Activated CD4-positive, alpha-beta T cell treated with anti-CD3 and anti-CD28 coated beads for 36 hours (primary cell): ENCODE results near the gene FAM72D. TPM values are rescaled to one million over a fixed set of nuclear protein-coding genes. Genes with fewer than 3 reads are reported as not detected.
A peak's percentile ranks its signal among the peaks of the same experiment; 100 is the strongest.
"Not testable (repeated sequence)": the region's sequence is repeated elsewhere in the genome, so short reads cannot be mapped to it uniquely, and the experiment has no call there.

Experiments
- ATAC-seq: fragments of 200-7000 bp; cut with Tn5 transposase; one replicate; pipeline ENCODE4 v1.10.0; 2021; ENCODE audit warnings: mild to moderate bottlenecking, moderate library complexity
- CTCF ChIA-PET: fragments of 350-600 bp; sonication (Branson Sonifier 250); formaldehyde crosslinking; loops from one replicate; lab custom pipeline; 2021; ENCODE audit warnings: antibody characterized with exemption; lab: Charles Lee
- POLR2A ChIA-PET: fragments of 350-600 bp; sonication (Branson Sonifier 250); formaldehyde crosslinking; loops from one replicate; lab custom pipeline; 2021; ENCODE audit warnings: antibody characterized with exemption, inconsistent platforms; lab: Charles Lee
- DNase-seq: peaks from one replicate; pipeline ENCODE4 v3.0.0-alpha.2; 2020
- H3K27ac Mint-ChIP-seq: one replicate; pipeline ENCODE4 v1.8.0; 2021; ENCODE audit warnings: mixed read lengths
- H3K27me3 Mint-ChIP-seq: one replicate; pipeline ENCODE4 v1.8.0; 2021; ENCODE audit warnings: mixed read lengths
- H3K36me3 Mint-ChIP-seq: one replicate; pipeline ENCODE4 v1.8.0; 2021; ENCODE audit warnings: low read depth, mixed read lengths
- H3K4me1 Mint-ChIP-seq: one replicate; pipeline ENCODE4 v1.8.0; 2021; ENCODE audit warnings: mixed read lengths
- H3K4me3 Mint-ChIP-seq: one replicate; pipeline ENCODE4 v1.8.0; 2021; ENCODE audit warnings: mild to moderate bottlenecking, moderate library complexity, mixed read lengths
- H3K9me3 Mint-ChIP-seq: one replicate; pipeline ENCODE4 v1.8.0; 2021; ENCODE audit warnings: low read depth, mixed read lengths
- intact Hi-C, 2 experiments: fragments of 100-400 bp; cut with DNase I in 1 of 2; cut with micrococcal nuclease in 1 of 2; formaldehyde crosslinking; loops; one replicate each; pipeline versions ENCODE4 v1.14.2 to v1.15.1; 2022 to 2024; cut with DNase I, micrococcal nuclease
- total RNA-seq, 2 experiments: library from RNA; stranded (reverse); gene quantifications; one replicate each; pipeline ENCODE4 v1.2.3, GENCODE V29; 2021

The FAM72D gene
- total RNA-seq, 2 experiments from 2014 or later = 25.9 to 33.0 TPM

DNA sequence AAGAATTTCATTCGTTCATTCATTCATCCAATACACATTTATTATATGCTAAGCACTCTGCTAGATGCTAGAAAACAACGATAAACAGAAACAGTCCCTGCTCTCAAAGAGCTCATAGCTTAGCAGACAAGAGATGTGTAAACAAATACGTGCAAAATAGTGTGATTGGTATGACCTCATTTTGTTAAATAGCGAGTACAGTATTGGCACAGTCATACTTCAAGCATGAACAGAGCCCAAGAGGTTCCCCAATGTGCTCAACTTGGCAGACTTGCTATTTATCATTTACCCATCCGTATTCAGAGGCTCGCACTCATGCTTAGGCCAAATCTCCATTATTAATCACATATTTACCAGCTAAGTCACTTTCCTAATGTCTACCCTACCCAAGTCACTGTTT, 24.2 kb upstream of the FAM72D start:
- ATAC-seq, H3K4me1 Mint-ChIP-seq, POLR2A ChIA-PET, CTCF ChIA-PET, H3K27me3 Mint-ChIP-seq, H3K27ac Mint-ChIP-seq, DNase-seq, H3K9me3 Mint-ChIP-seq, intact Hi-C loops, H3K4me3 Mint-ChIP-seq, H3K36me3 Mint-ChIP-seq: not testable (repeated sequence)

DNA sequence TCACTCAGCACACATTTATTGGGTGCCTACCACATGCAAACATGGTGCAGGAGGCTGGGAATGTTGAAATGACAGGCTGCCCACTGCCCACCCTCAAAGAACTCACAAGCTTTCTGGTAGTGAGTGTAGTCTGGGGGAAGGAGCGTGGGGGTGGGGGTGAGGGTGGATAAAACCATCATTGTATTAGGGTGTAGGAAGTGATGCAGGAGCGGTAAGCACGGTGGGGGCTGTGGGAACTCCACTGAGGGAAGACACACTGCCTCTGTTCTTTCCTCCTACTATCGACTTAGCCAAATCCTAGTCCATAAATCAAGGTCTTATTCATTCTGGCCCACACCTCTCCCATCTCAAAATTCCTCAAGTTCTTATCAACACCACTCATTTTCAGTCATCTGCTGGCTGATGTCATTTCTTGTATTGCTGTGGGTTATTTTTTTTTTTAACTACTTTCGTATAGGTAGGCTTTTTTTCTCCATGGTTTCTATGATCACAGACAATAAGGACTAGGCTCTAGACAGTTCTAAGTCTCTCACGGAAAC, 21.7 kb upstream of the FAM72D start:
- H3K36me3 Mint-ChIP-seq, H3K27me3 Mint-ChIP-seq, DNase-seq, H3K9me3 Mint-ChIP-seq, intact Hi-C loops, CTCF ChIA-PET, H3K27ac Mint-ChIP-seq, H3K4me1 Mint-ChIP-seq, H3K4me3 Mint-ChIP-seq, POLR2A ChIA-PET: not testable (repeated sequence)
- peak; percentile 63 for ATAC-seq

DNA sequence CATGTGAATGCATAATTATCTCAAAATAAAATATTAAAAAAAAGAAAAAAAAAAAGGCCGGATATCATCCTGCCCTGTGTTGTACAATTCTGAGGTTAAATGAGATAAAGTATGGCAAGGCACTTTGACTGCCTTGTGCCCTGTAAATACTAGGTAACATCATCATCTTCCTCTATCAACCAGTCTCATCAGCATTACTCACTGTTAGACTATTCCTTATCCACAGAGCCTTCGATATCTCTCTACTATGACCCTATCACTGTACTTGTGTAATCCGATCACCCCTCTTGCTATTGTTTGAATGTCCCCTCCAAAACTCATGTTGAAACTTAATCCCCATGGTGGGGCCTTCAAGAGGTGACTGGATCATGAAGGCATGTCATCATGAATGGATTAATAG, 18.9 kb upstream of the FAM72D start:
- H3K36me3 Mint-ChIP-seq, ATAC-seq, H3K27me3 Mint-ChIP-seq, intact Hi-C loops, H3K4me1 Mint-ChIP-seq, H3K27ac Mint-ChIP-seq, H3K4me3 Mint-ChIP-seq, H3K9me3 Mint-ChIP-seq, CTCF ChIA-PET, DNase-seq, POLR2A ChIA-PET: not testable (repeated sequence)

DNA sequence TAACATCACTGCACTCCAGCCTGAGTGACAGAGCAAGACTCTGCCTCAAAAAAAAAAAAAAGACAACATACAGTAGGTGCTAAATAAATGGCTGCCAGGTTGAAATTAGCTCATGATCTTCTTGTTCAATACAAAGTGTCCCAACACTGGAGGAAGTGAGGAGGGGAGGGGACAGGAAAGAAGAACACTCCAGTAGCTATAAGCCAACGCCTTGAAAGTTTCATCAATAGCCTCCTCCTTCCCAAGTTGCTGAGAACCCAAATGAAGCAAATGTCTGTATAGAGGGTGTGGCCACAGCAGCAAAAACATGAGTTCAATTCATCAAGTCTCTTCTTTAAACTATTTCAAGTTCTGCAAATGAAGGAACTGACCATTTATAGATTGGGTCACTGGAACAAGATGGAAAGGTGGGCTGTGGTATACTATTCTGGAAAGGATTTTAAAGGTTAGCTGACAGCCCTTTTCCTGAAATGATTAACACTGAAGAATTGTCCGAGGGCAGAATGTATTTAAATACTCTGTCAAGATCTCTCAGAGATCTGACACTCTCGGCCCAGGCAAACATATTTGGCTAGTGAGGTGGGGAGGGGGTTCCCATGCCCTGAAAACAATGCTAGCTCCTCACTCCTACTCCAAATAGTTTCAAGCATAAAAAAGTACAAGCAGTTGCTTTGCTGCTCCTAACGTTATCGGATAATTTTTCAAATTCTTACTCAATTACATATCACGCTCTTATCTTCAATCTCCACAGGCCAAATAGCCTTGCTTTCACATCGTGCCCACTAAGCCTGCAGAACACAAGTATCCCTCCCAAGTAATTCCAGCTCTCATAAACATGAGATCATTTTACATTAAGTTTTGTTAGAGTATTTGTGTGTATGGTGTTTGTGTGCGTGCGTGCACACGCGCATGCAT, 17.6 kb upstream of the FAM72D start:
- H3K9me3 Mint-ChIP-seq, ATAC-seq, CTCF ChIA-PET, H3K27ac Mint-ChIP-seq, H3K4me3 Mint-ChIP-seq, H3K27me3 Mint-ChIP-seq, POLR2A ChIA-PET, H3K36me3 Mint-ChIP-seq, H3K4me1 Mint-ChIP-seq, DNase-seq, intact Hi-C loops: not testable (repeated sequence)

DNA sequence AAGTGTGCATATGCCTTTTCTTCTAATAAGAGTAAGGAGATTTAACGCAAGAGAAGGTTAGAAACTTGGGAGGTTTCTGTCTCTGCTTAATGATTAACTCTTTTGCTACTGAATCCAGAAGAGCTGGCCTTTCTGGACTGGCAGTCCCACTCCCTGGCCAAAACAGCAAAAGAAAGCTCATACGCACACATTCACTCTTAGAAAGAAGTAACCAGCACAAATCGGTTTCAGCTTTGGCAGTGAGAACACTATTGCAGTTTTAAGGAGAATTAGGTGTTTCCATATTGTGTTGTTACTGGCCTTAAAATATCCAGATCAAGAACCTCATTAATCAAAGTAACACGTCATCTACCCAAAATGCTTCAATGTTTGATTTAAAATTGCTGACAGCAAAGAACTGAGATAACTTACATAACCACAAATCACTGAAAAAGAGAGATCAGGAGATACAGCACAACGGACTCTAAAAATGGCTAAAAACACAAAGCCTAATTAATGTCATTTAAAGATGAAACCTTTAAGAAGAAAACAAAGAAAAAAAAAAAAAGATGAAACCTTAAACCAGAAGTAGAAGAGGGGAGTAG, 16.9 kb upstream of the FAM72D start:
- ATAC-seq, POLR2A ChIA-PET, CTCF ChIA-PET, intact Hi-C loops, H3K27me3 Mint-ChIP-seq, H3K27ac Mint-ChIP-seq, H3K4me3 Mint-ChIP-seq, DNase-seq, H3K36me3 Mint-ChIP-seq, H3K9me3 Mint-ChIP-seq, H3K4me1 Mint-ChIP-seq: not testable (repeated sequence)

DNA sequence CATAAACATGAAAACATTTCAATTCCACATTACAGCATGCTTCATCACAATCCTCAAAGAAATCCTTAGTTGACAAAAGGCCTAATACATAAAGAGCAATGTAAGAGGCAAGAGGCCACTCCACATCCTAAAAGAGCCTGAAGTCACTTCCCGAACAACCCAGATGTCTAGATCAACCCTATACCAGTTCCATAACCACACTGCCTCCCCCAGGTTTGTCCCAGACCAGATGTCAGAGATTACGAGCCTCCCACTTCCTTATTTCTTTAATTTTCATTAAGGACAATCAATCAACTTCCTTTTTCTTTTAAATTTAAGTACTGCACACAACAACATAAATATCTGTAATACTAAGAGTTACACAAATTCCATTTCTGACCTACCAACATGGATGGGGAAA, 16.0 kb upstream of the FAM72D start:
- CTCF ChIA-PET, H3K36me3 Mint-ChIP-seq, H3K4me1 Mint-ChIP-seq, H3K27me3 Mint-ChIP-seq, H3K9me3 Mint-ChIP-seq, intact Hi-C loops, POLR2A ChIA-PET, H3K4me3 Mint-ChIP-seq, DNase-seq, H3K27ac Mint-ChIP-seq, ATAC-seq: not testable (repeated sequence)

DNA sequence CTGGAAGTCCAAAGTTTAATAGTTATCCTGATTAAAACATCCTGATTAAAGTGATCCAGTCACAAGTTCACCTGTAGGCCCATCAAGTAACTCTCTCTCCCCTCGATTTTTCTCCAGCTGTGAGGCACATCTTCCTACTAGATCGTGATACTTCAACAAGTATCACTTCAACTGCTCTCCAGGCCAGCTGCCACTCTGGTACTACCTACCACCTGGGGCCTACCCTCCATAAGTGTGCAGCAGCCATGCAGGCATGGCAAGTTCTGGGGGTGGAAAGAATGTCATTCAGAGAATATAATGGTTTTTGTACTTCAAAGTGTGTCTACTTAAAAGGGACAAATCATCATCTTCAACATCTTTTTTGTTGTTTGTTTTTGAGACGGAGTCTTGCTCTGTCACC, 15.6 kb upstream of the FAM72D start:
- H3K27ac Mint-ChIP-seq, H3K4me1 Mint-ChIP-seq, CTCF ChIA-PET, H3K27me3 Mint-ChIP-seq, POLR2A ChIA-PET, H3K36me3 Mint-ChIP-seq, ATAC-seq, intact Hi-C loops, H3K9me3 Mint-ChIP-seq, H3K4me3 Mint-ChIP-seq, DNase-seq: not testable (repeated sequence)

DNA sequence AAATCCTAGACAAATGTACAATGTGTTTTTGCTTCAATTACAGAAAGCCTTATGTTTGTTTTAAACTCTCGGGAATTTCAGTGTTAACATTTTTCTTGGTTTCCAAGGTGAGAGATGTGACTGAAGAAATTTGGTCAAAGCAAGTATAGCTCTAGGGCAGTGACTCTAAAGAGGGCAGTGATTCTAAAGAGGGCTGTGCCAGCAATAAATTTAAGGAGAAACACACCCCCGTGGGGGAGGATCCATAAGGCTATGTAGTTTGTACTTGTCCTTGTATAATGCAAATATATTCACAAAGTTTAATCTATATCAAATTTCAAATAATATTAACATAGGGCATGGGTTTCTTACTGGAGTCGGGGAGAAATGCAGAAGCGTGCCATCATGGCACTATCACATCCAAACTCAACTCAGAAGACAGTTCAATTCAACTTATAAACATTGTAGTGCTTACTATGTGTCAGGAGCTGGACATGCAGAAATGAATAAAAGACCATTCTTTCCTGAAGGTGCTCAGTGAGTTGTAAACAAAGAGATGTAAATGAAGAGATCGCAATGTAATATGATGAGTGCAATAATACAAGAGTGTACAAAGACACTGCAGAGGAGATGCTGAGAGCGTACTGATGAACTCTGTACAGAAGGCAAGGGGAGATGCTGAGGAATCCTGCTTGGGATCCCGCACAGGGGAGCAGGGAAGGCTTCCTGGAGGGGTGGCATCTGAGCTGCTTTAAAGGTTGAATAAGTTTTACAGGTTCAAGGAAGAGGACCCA, 13.1 kb upstream of the FAM72D start:
- H3K27me3 Mint-ChIP-seq, CTCF ChIA-PET, H3K36me3 Mint-ChIP-seq, H3K4me1 Mint-ChIP-seq, H3K27ac Mint-ChIP-seq, H3K9me3 Mint-ChIP-seq, H3K4me3 Mint-ChIP-seq, intact Hi-C loops, POLR2A ChIA-PET, ATAC-seq, DNase-seq: not testable (repeated sequence)

DNA sequence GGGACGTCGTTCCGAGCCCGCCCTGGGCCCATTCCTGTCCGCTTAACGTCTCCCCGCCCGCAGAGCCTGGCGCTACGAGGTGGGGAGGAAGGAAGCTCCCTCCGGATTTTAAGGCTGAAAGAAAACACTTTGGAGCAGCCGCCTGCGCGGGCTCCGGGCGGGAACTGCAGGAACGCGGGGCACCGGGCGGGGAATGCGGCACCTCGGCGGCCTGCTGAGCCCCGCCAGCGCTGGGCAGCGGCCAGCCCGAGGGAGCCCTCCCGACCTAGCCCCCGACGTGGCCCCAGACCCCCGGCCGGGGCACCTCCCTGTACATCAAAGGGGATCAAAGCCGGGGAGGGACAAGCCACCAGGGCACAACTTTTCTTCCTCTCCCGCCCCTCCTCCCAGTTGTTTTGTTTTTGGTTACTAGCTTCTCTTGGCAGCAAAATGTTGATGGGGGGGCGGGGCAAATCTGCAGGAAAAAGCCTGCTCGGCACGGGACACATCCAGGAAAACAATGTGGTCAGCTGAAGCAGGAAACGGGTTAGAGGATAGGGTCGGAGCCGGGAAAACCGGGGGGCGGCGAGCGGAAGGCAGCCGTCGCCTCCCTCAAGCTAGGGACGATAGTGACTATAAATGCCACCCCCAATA, 2.1 kb upstream of the FAM72D start:
- H3K9me3 Mint-ChIP-seq, ATAC-seq, POLR2A ChIA-PET, intact Hi-C loops, CTCF ChIA-PET, H3K27me3 Mint-ChIP-seq, H3K4me1 Mint-ChIP-seq, H3K27ac Mint-ChIP-seq, H3K36me3 Mint-ChIP-seq: not testable (repeated sequence)
- DNase-seq = peak; percentile 28
- peak overlapping the region; percentile 80 for H3K4me3 Mint-ChIP-seq

DNA sequence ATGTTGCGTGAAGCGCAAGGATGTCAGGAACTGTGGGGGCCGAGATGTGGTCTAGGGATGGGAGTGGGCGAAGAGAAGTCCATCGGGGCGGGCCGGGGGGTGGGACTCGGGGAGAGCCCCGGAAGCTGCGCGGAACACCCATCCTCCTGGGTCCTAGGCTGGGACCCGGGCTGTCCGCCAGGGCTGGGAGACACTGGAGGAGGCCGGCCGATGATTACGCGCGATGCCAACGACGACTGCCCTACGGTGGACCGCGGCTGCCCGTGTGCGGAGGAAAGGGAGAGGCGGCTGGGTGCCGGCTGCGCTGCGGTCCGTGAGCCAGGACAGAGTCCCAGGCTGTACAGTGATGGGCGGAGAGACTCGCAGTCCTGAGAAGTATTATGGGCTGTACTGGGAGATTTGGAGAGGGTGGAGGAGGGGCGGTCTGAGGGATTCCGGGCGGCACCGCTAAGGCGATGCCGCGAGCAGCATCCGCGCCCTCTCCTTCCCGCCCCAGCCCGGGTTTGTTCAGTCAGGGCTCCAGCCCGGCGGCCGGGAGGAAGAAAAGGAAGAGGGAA, 1.0 kb upstream of the FAM72D start:
- peak overlapping the region; percentile 57 for H3K4me3 Mint-ChIP-seq
- H3K36me3 Mint-ChIP-seq, H3K9me3 Mint-ChIP-seq, H3K27ac Mint-ChIP-seq, POLR2A ChIA-PET, H3K4me1 Mint-ChIP-seq, H3K27me3 Mint-ChIP-seq, CTCF ChIA-PET, intact Hi-C loops: not testable (repeated sequence)
- peak; percentile 6 for ATAC-seq
- DNase-seq = peak; percentile 26

DNA sequence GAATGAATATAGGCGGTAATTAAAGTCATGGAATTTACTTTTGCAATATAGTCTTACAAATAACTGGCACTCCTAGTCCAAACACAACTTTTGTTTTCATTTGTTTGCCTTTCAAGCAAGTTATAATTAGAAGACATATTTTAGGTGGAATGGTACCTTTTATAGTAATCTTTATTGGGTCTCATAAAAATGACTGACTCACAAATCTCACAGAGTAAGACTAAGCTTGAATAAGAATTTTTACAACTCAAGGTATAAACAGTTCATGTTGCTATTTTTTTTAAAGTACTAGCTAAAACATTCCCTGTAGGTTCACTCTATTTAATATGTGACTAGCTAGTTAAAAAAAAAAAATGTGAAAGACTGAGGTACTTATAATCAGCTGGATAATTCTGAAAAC, 6.0 kb downstream of the FAM72D start:
- H3K27ac Mint-ChIP-seq, ATAC-seq, H3K27me3 Mint-ChIP-seq, intact Hi-C loops, H3K4me3 Mint-ChIP-seq, H3K4me1 Mint-ChIP-seq, H3K36me3 Mint-ChIP-seq, CTCF ChIA-PET, DNase-seq, POLR2A ChIA-PET, H3K9me3 Mint-ChIP-seq: not testable (repeated sequence)
